B cell (primary cell): Measurements from ENCODE around the gene FBN2. TPM values are rescaled to one million over a fixed set of nuclear protein-coding genes. Genes with fewer than 3 reads are reported as not detected.

Source experiments
- ATAC-seq: fragments of 200-7000 bp; cut with Tn5 transposase; one replicate; pipeline ENCODE4 v1.10.0; 2021; ENCODE audit warnings: low read depth, mild to moderate bottlenecking, moderate number of reproducible peaks, moderate library complexity
- CTCF ChIA-PET: fragments of 350-600 bp; sonication (Branson Sonifier 250); formaldehyde crosslinking; loops from one replicate; lab custom pipeline; 2021; ENCODE audit warnings: antibody characterized with exemption, inconsistent platforms; lab: Charles Lee
- POLR2A ChIA-PET: fragments of 350-600 bp; sonication (Branson Sonifier 250); formaldehyde crosslinking; loops from one replicate; lab custom pipeline; 2021; ENCODE audit warnings: antibody characterized with exemption; lab: Charles Lee
- DNase-seq: peaks from one replicate; pipeline ENCODE4 v3.0.0; 2013
- H2AFZ ChIP-seq: 2 replicates; pipeline ENCODE4 v1.6.1; 2012; ENCODE audit warnings: mild to moderate bottlenecking, low read depth, low read length; ENCODE audit not compliant: insufficient read depth, poor library complexity, severe bottlenecking
- H3K27ac ChIP-seq, 2 donors: 1 replicate in 1 of 2; 2 replicates in 1 of 2; pipeline ENCODE4 v1.5.1; 2012 to 2013; ENCODE audit warnings: low read length in 2 of 2, mild to moderate bottlenecking in 2 of 2, moderate library complexity in 1 of 2
- H3K27me3 ChIP-seq, 4 experiments: fragments of 200-600 bp in 1 of 4; sonication (generic) in 1 of 4; replicated peaks in 1 of 4; 1 replicate in 2 of 4; 2 replicates in 2 of 4; pipeline versions ENCODE4 v1.6.1 to v1.7.0; 2013 to 2016; ENCODE audit warnings: low read length in 3 of 4, mild to moderate bottlenecking in 2 of 4, mixed read lengths in 1 of 4, moderate library complexity in 1 of 4; ENCODE audit not compliant: insufficient read depth in 4 of 4, control insufficient read depth in 3 of 4; ENCODE audit errors: control extremely low read depth in 1 of 4
- H3K36me3 ChIP-seq, 2 experiments: replicated peaks in 1 of 2; 1 replicate in 1 of 2; 2 replicates in 1 of 2; pipeline versions ENCODE4 v1.6.1 to v1.7.1; 2013; ENCODE audit warnings: low read length in 1 of 2; ENCODE audit not compliant: insufficient read depth in 2 of 2, control insufficient read depth in 1 of 2; ENCODE audit errors: control extremely low read depth in 1 of 2, extremely low read depth in 1 of 2
- H3K4me1 ChIP-seq, 2 donors: fragments of 200-600 bp in 1 of 2; sonication (generic) in 1 of 2; 1 replicate in 1 of 2; 2 replicates in 1 of 2; pipeline versions ENCODE4 v1.5.1 to v1.6.1; 2013 to 2017; ENCODE audit warnings: low read length in 2 of 2; ENCODE audit not compliant: control insufficient read depth in 2 of 2, insufficient read depth in 2 of 2
- H3K4me2 ChIP-seq: replicated peaks from 2 replicates; pipeline ENCODE3; 2012; ENCODE audit warnings: mild to moderate bottlenecking, low read depth, low read length; ENCODE audit not compliant: poor library complexity, severe bottlenecking
- H3K4me3 ChIP-seq, 5 experiments: fragments of 200-600 bp in 1 of 5; sonication (generic) in 1 of 5; 1 replicate in 3 of 5; 2 replicates in 2 of 5; pipeline versions ENCODE4 v1.5.1 to v1.7.0; 2011 to 2016; ENCODE audit warnings: low read length in 4 of 5, mild to moderate bottlenecking in 4 of 5, low read depth in 2 of 5, control low read depth in 1 of 5, moderate library complexity in 1 of 5; ENCODE audit not compliant: insufficient read depth in 1 of 5; ENCODE audit errors: control extremely low read depth in 1 of 5, extremely low read depth in 1 of 5
- H3K79me2 ChIP-seq: fragments of 200-600 bp; sonication (generic); one replicate; pipeline ENCODE4 v1.6.0; 2016; ENCODE audit warnings: low read length; ENCODE audit not compliant: control insufficient read depth, insufficient read depth
- H3K9ac ChIP-seq: fragments of 200-600 bp; sonication (generic); 2 replicates; pipeline ENCODE4 v1.6.1; 2017; ENCODE audit warnings: mild to moderate bottlenecking, low read length, moderate library complexity
- H3K9me3 ChIP-seq, 3 donors: one replicate each; pipeline versions ENCODE4 v1.6.1 to v1.7.1; 2013; ENCODE audit warnings: low read length in 2 of 3; ENCODE audit not compliant: control insufficient read depth in 2 of 3, insufficient read depth in 1 of 3; ENCODE audit errors: control extremely low read depth in 1 of 3
- H4K20me1 ChIP-seq: 2 replicates; pipeline ENCODE4 v1.6.0; 2012; ENCODE audit warnings: mild to moderate bottlenecking, low read length; ENCODE audit not compliant: insufficient read depth, control insufficient read depth, poor library complexity, severe bottlenecking
- H3K27ac Mint-ChIP-seq: one replicate; pipeline ENCODE4 v1.8.0; 2021; ENCODE audit warnings: mixed read lengths
- H3K27me3 Mint-ChIP-seq: one replicate; pipeline ENCODE4 v1.8.0; 2021; ENCODE audit warnings: mixed read lengths
- H3K4me1 Mint-ChIP-seq: one replicate; pipeline ENCODE4 v1.8.0; 2021; ENCODE audit warnings: mixed read lengths
- H3K4me3 Mint-ChIP-seq: one replicate; pipeline ENCODE4 v1.8.0; 2021; ENCODE audit warnings: mixed read lengths
- H3K9me3 Mint-ChIP-seq: one replicate; pipeline ENCODE4 v1.8.0; 2022; ENCODE audit warnings: mixed read lengths; ENCODE audit not compliant: insufficient read depth
- CTCF ChIP-seq: fragments of 200-600 bp; IDR thresholded peaks from one replicate; pipeline ENCODE4 v1.8.0; 2022; ENCODE audit warnings: antibody characterized with exemption, mild to moderate bottlenecking
- EZH2 ChIP-seq: IDR thresholded peaks from 2 replicates; pipeline ENCODE4 v1.6.1; 2012; ENCODE audit warnings: borderline replicate concordance, low read depth, mild to moderate bottlenecking, moderate library complexity, low read length; ENCODE audit not compliant: insufficient read depth, poor library complexity, severe bottlenecking
- WGBS: methylation state at CpG from one replicate; pipeline ENCODE4 v1.1.5; 2013; ENCODE audit warnings: missing lambda C conversion rate; ENCODE audit not compliant: insufficient coverage; 5-methylcytosine and 5-hydroxymethylcytosine counted together
- intact Hi-C: fragments of 100-400 bp; cut with micrococcal nuclease; formaldehyde crosslinking; loops from one replicate; pipeline ENCODE4 v1.10.0; 2022
- polyA plus RNA-seq: library from polyadenylated mRNA; depleted of rRNA; stranded (reverse); fragments of >200 nt; gene quantifications from 2 replicates; pipeline ENCODE4 v1.2.3, GENCODE V29; 2012
- total RNA-seq, 2 donors: library from RNA; stranded (reverse); fragments of 120-200 nt in 1 of 2; gene quantifications; 1 replicate in 1 of 2; 2 replicates in 1 of 2; pipeline versions ENCODE4 v1.2.3 to v1.2.4, GENCODE V29; 2013 to 2022

FBN2 gene
- total and polyA plus RNA-seq, 2 donors (not counting 1 experiment from before 2014, with no cell fraction given), result 0.03 TPM; not detected in 1

- H4K20me1 ChIP-seq, result no peaks in the 10 kb centered on the region
- intact Hi-C loops, result no loop called here
Observed at GRCh38 chr5:128257076-128257475, 281.0 kb downstream of the FBN2 start.

GRCh38 chr5:128254789-128255188, 283.3 kb downstream of the FBN2 start:
- Histone ChIP-seq H3K4me1 (no peaks in the 10 kb centered on the region), H3K4me2 (no peak overlapping the region), H3K9ac (no peak overlapping the region), H3K27ac (no peak overlapping the region), H3K9me3 (peaks cover 0 to 4% (median 0%) of the 10 kb centered on the region in 3 donors), H3K27me3 (no peaks in the 10 kb centered on the region), H3K36me3 (no peaks in the 10 kb centered on the region), H3K79me2 (no peaks in the 10 kb centered on the region), H3K4me3 (no peak overlapping the region), H2AFZ (no peak overlapping the region), H4K20me1 (no peaks in the 10 kb centered on the region)
- Mint-ChIP-seq H3K27ac (no peak overlapping the region), H3K4me3 (no peak overlapping the region), H3K27me3 (no peaks in the 10 kb centered on the region), H3K4me1 (no peaks in the 10 kb centered on the region), H3K9me3 (no peaks in the 10 kb centered on the region)
- CTCF ChIA-PET, result no interaction called here
- ATAC-seq (no peak), DNase-seq (no peak)
- intact Hi-C loops, result no loop called here
- POLR2A ChIA-PET, result no interaction called here
- TF ChIP-seq EZH2, result no peak
- TF ChIP-seq CTCF, result no peak
- WGBS, result no CpG with 5 or more reads among the region's 1 CpG

More at GRCh38 chr5:128257076-128257475, 281.0 kb downstream of the FBN2 start:
- H3K27ac ChIP-seq, result no peak overlapping the region
- H2AFZ ChIP-seq, result no peak overlapping the region
- no peaks in the 10 kb centered on the region for H3K4me1 ChIP-seq
- no peak overlapping the region for H3K27ac Mint-ChIP-seq
- no peaks in the 10 kb centered on the region for H3K36me3 ChIP-seq
- no peaks in the 10 kb centered on the region for H3K27me3 Mint-ChIP-seq
- H3K79me2 ChIP-seq, result no peaks in the 10 kb centered on the region
- no peak for ATAC-seq
- H3K27me3 ChIP-seq, result no peaks in the 10 kb centered on the region
- no peak overlapping the region for H3K9ac ChIP-seq
- no peaks in the 10 kb centered on the region for H3K9me3 Mint-ChIP-seq
- DNase-seq, result no peak
- POLR2A ChIA-PET, result no interaction called here
- no peak overlapping the region for H3K4me3 Mint-ChIP-seq
- peaks cover 0 to 4% (median 0%) of the 10 kb centered on the region in 3 donors for H3K9me3 ChIP-seq
- no CpG with 5 or more reads among the region's 2 CpGs for WGBS
- CTCF ChIA-PET, result no interaction called here
- no peaks in the 10 kb centered on the region for H3K4me1 Mint-ChIP-seq
- H3K4me3 ChIP-seq, result no peak overlapping the region
- TF ChIP-seq EZH2 (no peak), CTCF (no peak)
- H3K4me2 ChIP-seq, result no peak overlapping the region
